Pancreas (tissue), 10 donors: ENCODE results near the gene AKAP6. TPM values are rescaled to one million over a fixed set of nuclear protein-coding genes. Genes with fewer than 3 reads are reported as not detected.

Experiments used
- ATAC-seq, 4 donors: fragments of 200-7000 bp; cut with Tn5 transposase; one replicate each; pipeline versions ENCODE4 v1.8.0 to v1.9.1; 2020; ENCODE audit warnings: mild to moderate bottlenecking in 4 of 4, moderate library complexity in 4 of 4
- DNase-seq, 6 donors: peaks; one replicate each; pipeline ENCODE4 v3.0.0-alpha.2; 2020
- FAIRE-seq: peaks from 2 replicates; lab custom pipeline; 2012; peaks lifted over from hg19 to GRCh38; lab: Jason Lieb, UNC
- H3K27ac ChIP-seq, 4 donors: fragments of 200-600 bp; sonication (generic); 1 replicate in 3 of 4; 2 replicates in 1 of 4; pipeline versions ENCODE4 v1.5.0 to v1.8.0; 2020
- H3K27me3 ChIP-seq, 4 donors: fragments of 200-600 bp; one replicate each; pipeline ENCODE4 v1.8.0; 2021
- H3K36me3 ChIP-seq, 3 donors: fragments of 200-600 bp; sonication (generic) in 1 of 3; one replicate each; pipeline versions ENCODE4 v1.5.0 to v1.8.0; 2020 to 2021
- H3K4me1 ChIP-seq, 3 donors: fragments of 200-600 bp; one replicate each; pipeline ENCODE4 v1.8.0; 2021
- H3K4me3 ChIP-seq, 4 donors: fragments of 200-600 bp; sonication (generic) in 2 of 4; one replicate each; pipeline versions ENCODE4 v1.5.0 to v1.8.0; 2020 to 2021
- H3K9me3 ChIP-seq, 4 donors: fragments of 200-600 bp; one replicate each; pipeline ENCODE4 v1.8.0; 2021
- CTCF ChIP-seq, 4 donors: fragments of 200-600 bp; sonication (generic) in 3 of 4; IDR thresholded peaks; one replicate each; pipeline versions ENCODE4 v1.5.0 to v1.8.0; 2021; ENCODE audit warnings: antibody characterized with exemption in 4 of 4
- WGBS, 2 donors: extraction: QIAGEN DNeasy Blood & Tissue Kit; methylation state at CpG; one replicate each; pipeline ENCODE4 v1.1.7; 2013; 5-methylcytosine and 5-hydroxymethylcytosine counted together
- intact Hi-C, 3 donors: fragments of 100-400 bp; cut with DNase I; formaldehyde crosslinking; loops; one replicate each; pipeline versions ENCODE4 v1.11.1 to v1.14.2; 2022
- polyA plus RNA-seq, 2 donors: library from polyadenylated mRNA; stranded (reverse); fragments of 200-250 nt; gene quantifications; one replicate each; pipeline ENCODE4 v1.2.3, GENCODE V29; 2013
- total RNA-seq, 6 donors: library from RNA; stranded (reverse); fragmentation: NEBNext Ultra II Directional in 4 of 6; extraction: Animal tissue kit (Norgen Biotek cat#: 25700) in 4 of 6; gene quantifications; one replicate each; pipeline versions ENCODE4 v1.2.1 to v1.2.4, GENCODE V29; 2021 to 2023
- donor health status: healthy with polysubstance abuse.
- donor health status: DM: no; HTN: no; CAD: no; lungs with moderate emphysema.
- donor health status: DM: no; HTN: no; CAD: no.
- donor health status: control.
- donor health status: control.
- donor health status: Bipolar disorder and iron deficiency.
- donor health status: DM: yes; HTN: yes; CAD: no.
- donor health status: DM: no; HTN: no; CAD: no.
- donor health status: DM: no; HTN: no; CAD: no.
- donor health status: DM: yes; HTN: yes; CAD: no.

The AKAP6 gene
- total and polyA plus RNA-seq, 8 donors, result 0.34 to 2.2 (median 1.8) TPM

- Histone ChIP-seq H3K27ac (no peak overlapping the region), H3K9me3 (no peaks in the 10 kb centered on the region), H3K4me3 (no peak overlapping the region), H3K27me3 (no peaks in the 10 kb centered on the region), H3K4me1 (peaks cover 0 to 9% (median 0%) of the 10 kb centered on the region in 3 donors), H3K36me3 (no peaks in the 10 kb centered on the region)
- no peak for TF ChIP-seq CTCF (IDR thresholded peaks at IDR 0.05)
- ATAC-seq (peak in 2 of 4 donors; percentile 31 to 48), DNase-seq (no peak), FAIRE-seq (no peak)
- intact Hi-C loops, result no loop called here
Measured at GRCh38 chr14:32567543-32568384, 238.7 kb downstream of the AKAP6 start.

GRCh38 chr14:32571551-32571950 lies 242.5 kb downstream of the AKAP6 start:
- no peaks in the 10 kb centered on the region for H3K9me3 ChIP-seq
- H3K36me3 ChIP-seq, result no peaks in the 10 kb centered on the region
- H3K4me3 ChIP-seq, result no peak overlapping the region
- H3K27me3 ChIP-seq, result no peaks in the 10 kb centered on the region
- 90 to 95% methylated on average over 2 of the region's 2 CpGs for WGBS, 2 donors
- FAIRE-seq (no peak), ATAC-seq (no peak), DNase-seq (no peak)
- intact Hi-C loops, result loop anchor here in 1 of 3 donors (10.0 kb wide), 1 partner anchor 1223 kb away; no protein-coding TSS in a partner anchor
- peaks cover 0 to 9% (median 0%) of the 10 kb centered on the region in 3 donors for H3K4me1 ChIP-seq
- no peak for TF ChIP-seq CTCF (IDR thresholded peaks at IDR 0.05)
- H3K27ac ChIP-seq, result no peak overlapping the region

GRCh38 chr14:32571995-32572866 lies 243.1 kb downstream of the AKAP6 start:
- intact Hi-C loops, result loop anchor here in 1 of 3 donors (10.0 kb wide), 1 partner anchor 1223 kb away; no protein-coding TSS in a partner anchor
- no peak for TF ChIP-seq CTCF (IDR thresholded peaks at IDR 0.05)
- FAIRE-seq, result no peak
- peak; percentile 46 to 77 (median 66) for ATAC-seq
- H3K36me3 ChIP-seq, result no peaks in the 10 kb centered on the region
- H3K9me3 ChIP-seq, result no peaks in the 10 kb centered on the region
- no peak overlapping the region for H3K27ac ChIP-seq
- peaks cover 0 to 9% (median 0%) of the 10 kb centered on the region in 3 donors for H3K4me1 ChIP-seq
- no peak overlapping the region for H3K4me3 ChIP-seq
- H3K27me3 ChIP-seq, result no peaks in the 10 kb centered on the region
- no peak for DNase-seq
- 46 to 58% methylated on average over 7 of the region's 7 CpGs for WGBS, 2 donors

GRCh38 chr14:32572867-32573150 lies 243.7 kb downstream of the AKAP6 start:
- TF ChIP-seq CTCF (IDR thresholded peaks at IDR 0.05), result no peak
- Histone ChIP-seq H3K27ac (no peak overlapping the region), H3K36me3 (no peaks in the 10 kb centered on the region), H3K27me3 (no peaks in the 10 kb centered on the region), H3K9me3 (no peaks in the 10 kb centered on the region), H3K4me3 (no peak overlapping the region), H3K4me1 (peaks cover 0 to 5% (median 0%) of the 10 kb centered on the region in 3 donors)
- intact Hi-C loops, result loop anchor here in 1 of 3 donors (10.0 kb wide), 1 partner anchor 1222 kb away; no protein-coding TSS in a partner anchor
- DNase-seq (no peak), FAIRE-seq (no peak), ATAC-seq (no peak)
